ENCODE results near the gene MGAT4C. TPM values are rescaled to one million over a fixed set of nuclear protein-coding genes. Genes with fewer than 3 reads are reported as not detected.

MGAT4C gene
- polyA plus RNA-seq, 1 donor (not counting 4 experiments of a cell fraction or from before 2014, with no cell fraction given), result not detected

- Histone ChIP-seq H3K4me2 (ENCODE audit: control insufficient read depth, extremely low read depth, insufficient read depth, low read depth, low read length) (no peak overlapping the region), H3K27me3 (ENCODE audit: control insufficient read depth, extremely low read depth, insufficient read depth, low read length) (no peaks in the 10 kb centered on the region), H3K27ac (ENCODE audit: control insufficient read depth, insufficient read depth, low read length) (no peak overlapping the region), H3K9me1 (ENCODE audit: control insufficient read depth, extremely low read depth, insufficient read depth, low read length) (no peaks in the 10 kb centered on the region), H3K36me3 (ENCODE audit: control insufficient read depth in 2 of 2, extremely low read depth in 1 of 2, insufficient read depth in 2 of 2, low read length in 2 of 2) (no peaks in the 10 kb centered on the region), H3K4me1 (ENCODE audit: control insufficient read depth, extremely low read depth, insufficient read depth, low read length) (no peaks in the 10 kb centered on the region), H3K79me2 (ENCODE audit: control insufficient read depth, insufficient read depth, low read length) (no peaks in the 10 kb centered on the region), H3K9ac (ENCODE audit: control insufficient read depth, extremely low read depth, insufficient read depth, low read length) (no peak overlapping the region), H3K4me3 (ENCODE audit: control insufficient read depth in 2 of 3, extremely low read depth in 1 of 3, insufficient read depth in 2 of 3, low read depth in 1 of 3, low read length in 3 of 3) (no peak overlapping the region), H2AFZ (ENCODE audit: control insufficient read depth, low read length) (no peak overlapping the region), H3K9me3 (ENCODE audit: control insufficient read depth, low read depth, low read length) (no peaks in the 10 kb centered on the region), H4K20me1 (ENCODE audit: control insufficient read depth, extremely low read depth, insufficient read depth, low read length) (no peaks in the 10 kb centered on the region)
- DNase-seq (ENCODE audit: low read depth, low spot score), result no peak
- TF ChIP-seq CTCF (optimal IDR thresholded peaks at IDR 0.05 in 1 of 3, IDR thresholded peaks at IDR 0.05 in 1 of 3, conservative IDR thresholded peaks at IDR 0.05 in 1 of 3; ENCODE audit: extremely low read depth in 1 of 3, insufficient read depth in 2 of 3, low read length in 3 of 3) (no peak), EZH2 (IDR thresholded peaks at IDR 0.05; ENCODE audit: low read length) (no peak)
- no peak for FAIRE-seq
- dilution Hi-C loops (cut with MboI; ENCODE audit: extremely low pct_ligation_motif_present, low sequenced_read_pairs), result no loop called here
These were observed 237.8 kb downstream of the MGAT4C start for GRCh38 chr12:86018361-86018760.

GRCh38 chr12:86015026-86015425 is 241.2 kb downstream of the MGAT4C start:
- Histone ChIP-seq H3K4me1 (ENCODE audit: control insufficient read depth, extremely low read depth, insufficient read depth, low read length) (no peaks in the 10 kb centered on the region), H3K9ac (ENCODE audit: control insufficient read depth, extremely low read depth, insufficient read depth, low read length) (no peak overlapping the region), H3K4me2 (ENCODE audit: control insufficient read depth, extremely low read depth, insufficient read depth, low read depth, low read length) (no peak overlapping the region), H3K9me3 (ENCODE audit: control insufficient read depth, low read depth, low read length) (no peaks in the 10 kb centered on the region), H3K4me3 (ENCODE audit: control insufficient read depth in 2 of 3, extremely low read depth in 1 of 3, insufficient read depth in 2 of 3, low read depth in 1 of 3, low read length in 3 of 3) (no peak overlapping the region), H3K27ac (ENCODE audit: control insufficient read depth, insufficient read depth, low read length) (no peak overlapping the region), H3K27me3 (ENCODE audit: control insufficient read depth, extremely low read depth, insufficient read depth, low read length) (no peaks in the 10 kb centered on the region), H3K36me3 (ENCODE audit: control insufficient read depth in 2 of 2, extremely low read depth in 1 of 2, insufficient read depth in 2 of 2, low read length in 2 of 2) (no peaks in the 10 kb centered on the region), H2AFZ (ENCODE audit: control insufficient read depth, low read length) (no peak overlapping the region), H3K9me1 (ENCODE audit: control insufficient read depth, extremely low read depth, insufficient read depth, low read length) (no peaks in the 10 kb centered on the region), H3K79me2 (ENCODE audit: control insufficient read depth, insufficient read depth, low read length) (no peaks in the 10 kb centered on the region), H4K20me1 (ENCODE audit: control insufficient read depth, extremely low read depth, insufficient read depth, low read length) (no peaks in the 10 kb centered on the region)
- no peak for DNase-seq (ENCODE audit: low read depth, low spot score)
- TF ChIP-seq EZH2 (IDR thresholded peaks at IDR 0.05; ENCODE audit: low read length) (no peak), CTCF (optimal IDR thresholded peaks at IDR 0.05 in 1 of 3, IDR thresholded peaks at IDR 0.05 in 1 of 3, conservative IDR thresholded peaks at IDR 0.05 in 1 of 3; ENCODE audit: extremely low read depth in 1 of 3, insufficient read depth in 2 of 3, low read length in 3 of 3) (no peak)
- dilution Hi-C loops (cut with MboI; ENCODE audit: extremely low pct_ligation_motif_present, low sequenced_read_pairs), result no loop called here
- no peak for FAIRE-seq
